Mesothelial cell of epicardium (in vitro differentiated cells): ENCODE results near the gene DLX4. TPM values are rescaled to one million over a fixed set of nuclear protein-coding genes. Genes with fewer than 3 reads are reported as not detected.
A peak's percentile ranks its signal among the peaks of the same experiment; 100 is the strongest.

Experiments used
- DNase-seq, 2 experiments: peaks; one replicate each; pipeline ENCODE4 v3.0.0; 2021; ENCODE audit warnings: low spot score in 2 of 2; ENCODE audit not compliant: unreplicated experiment in 2 of 2
- H3K27ac Mint-ChIP-seq: 2 replicates; pipeline ENCODE4 v1.8.0; 2021; ENCODE audit warnings: mixed read lengths
- H3K27me3 Mint-ChIP-seq: 2 replicates; pipeline ENCODE4 v1.8.0; 2021; ENCODE audit warnings: low read depth, mixed read lengths
- H3K36me3 Mint-ChIP-seq: 2 replicates; pipeline ENCODE4 v1.8.0; 2021; ENCODE audit warnings: mixed read lengths
- H3K4me1 Mint-ChIP-seq: 2 replicates; pipeline ENCODE4 v1.8.0; 2021; ENCODE audit warnings: mixed read lengths
- H3K4me3 Mint-ChIP-seq: 2 replicates; pipeline ENCODE4 v1.8.0; 2021; ENCODE audit warnings: mild to moderate bottlenecking, moderate library complexity, mixed read lengths
- H3K9me3 Mint-ChIP-seq: 2 replicates; pipeline ENCODE4 v1.8.0; 2021; ENCODE audit warnings: mixed read lengths
- total RNA-seq: library from RNA; stranded (reverse); gene quantifications from 3 replicates; pipeline ENCODE4 v1.2.1, GENCODE V29; 2021
- TF ChIP-seq, protein P1 (sequence below): fragments of 200-600 bp; sonication (generic); IDR thresholded peaks from one replicate; pipeline ENCODE4 v1.5.0; 2021; ENCODE audit warnings: antibody characterized with exemption; ENCODE audit not compliant: unreplicated experiment

Gene DLX4
- total RNA-seq, 1 donor from 2014 or later = 2.7 TPM

DNA sequence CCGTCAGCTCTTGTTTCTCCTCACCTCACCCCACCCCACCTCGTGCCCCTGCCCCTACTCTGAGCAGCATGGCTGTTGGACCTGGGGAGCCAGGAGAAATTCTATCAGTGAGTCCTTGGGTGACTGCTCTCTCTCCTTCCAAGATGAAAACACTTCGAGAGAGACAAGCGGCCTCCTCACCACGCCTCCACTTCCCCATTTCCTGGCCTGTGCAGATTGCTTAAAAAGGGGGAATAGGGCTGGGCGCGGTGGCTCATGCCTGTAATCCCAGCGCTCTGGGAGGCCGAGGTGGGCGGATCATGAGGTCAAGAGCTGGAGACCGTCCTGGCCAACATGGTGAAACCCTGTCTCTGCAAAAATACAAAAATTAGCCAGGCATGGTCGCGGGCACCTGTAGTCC is 9.5 kb downstream of the DLX4 start:
- Mint-ChIP-seq H3K27ac (no peak overlapping the region), H3K4me1 (peaks cover 39% of the 10 kb centered on the region), H3K4me3 (no peak overlapping the region), H3K27me3 (peaks cover 79% of the 10 kb centered on the region), H3K36me3 (no peaks in the 10 kb centered on the region), H3K9me3 (no peaks in the 10 kb centered on the region)
- DNase-seq = no peak
- TF ChIP-seq, protein P1, sequence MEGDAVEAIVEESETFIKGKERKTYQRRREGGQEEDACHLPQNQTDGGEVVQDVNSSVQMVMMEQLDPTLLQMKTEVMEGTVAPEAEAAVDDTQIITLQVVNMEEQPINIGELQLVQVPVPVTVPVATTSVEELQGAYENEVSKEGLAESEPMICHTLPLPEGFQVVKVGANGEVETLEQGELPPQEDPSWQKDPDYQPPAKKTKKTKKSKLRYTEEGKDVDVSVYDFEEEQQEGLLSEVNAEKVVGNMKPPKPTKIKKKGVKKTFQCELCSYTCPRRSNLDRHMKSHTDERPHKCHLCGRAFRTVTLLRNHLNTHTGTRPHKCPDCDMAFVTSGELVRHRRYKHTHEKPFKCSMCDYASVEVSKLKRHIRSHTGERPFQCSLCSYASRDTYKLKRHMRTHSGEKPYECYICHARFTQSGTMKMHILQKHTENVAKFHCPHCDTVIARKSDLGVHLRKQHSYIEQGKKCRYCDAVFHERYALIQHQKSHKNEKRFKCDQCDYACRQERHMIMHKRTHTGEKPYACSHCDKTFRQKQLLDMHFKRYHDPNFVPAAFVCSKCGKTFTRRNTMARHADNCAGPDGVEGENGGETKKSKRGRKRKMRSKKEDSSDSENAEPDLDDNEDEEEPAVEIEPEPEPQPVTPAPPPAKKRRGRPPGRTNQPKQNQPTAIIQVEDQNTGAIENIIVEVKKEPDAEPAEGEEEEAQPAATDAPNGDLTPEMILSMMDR = no peak

DNA sequence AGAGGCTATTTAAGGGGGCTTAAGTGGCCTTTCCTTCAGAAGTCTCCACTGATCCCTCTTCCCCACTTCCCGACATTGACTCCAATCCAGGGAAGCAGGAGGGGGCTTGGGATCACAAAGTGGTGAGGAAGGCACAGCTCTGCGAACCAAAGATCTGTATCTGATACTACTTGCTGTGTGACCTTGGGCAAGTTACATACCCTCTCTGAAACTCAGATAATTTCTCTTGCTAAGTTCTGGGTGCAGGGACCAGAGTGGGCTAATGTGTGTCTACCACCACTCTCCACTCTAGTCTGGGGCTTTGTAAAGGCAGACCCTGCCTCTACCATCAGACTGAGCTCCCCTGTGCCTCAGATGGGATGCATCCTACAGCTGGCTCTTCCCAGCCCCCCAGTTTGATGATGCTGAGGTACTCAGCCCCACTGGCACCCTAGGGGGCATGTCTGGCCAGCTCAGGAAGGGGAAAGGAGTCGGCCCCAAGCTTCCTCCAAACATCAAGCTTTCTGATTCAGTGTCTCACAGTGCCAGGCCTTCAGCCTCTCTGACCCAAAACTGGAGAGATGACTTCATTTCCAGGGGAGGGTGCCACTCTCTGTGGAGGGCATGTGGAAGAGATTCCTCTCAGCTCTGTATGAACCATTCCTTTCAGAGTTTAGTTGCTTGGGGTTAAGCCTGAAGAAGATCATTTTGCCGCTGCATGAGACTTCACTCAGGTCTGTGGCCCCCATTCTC is 10.9 kb downstream of the DLX4 start:
- Mint-ChIP-seq H3K36me3 (no peaks in the 10 kb centered on the region), H3K4me3 (no peak overlapping the region), H3K27me3 (peaks cover 64% of the 10 kb centered on the region), H3K4me1 (peaks cover 39% of the 10 kb centered on the region), H3K9me3 (no peaks in the 10 kb centered on the region), H3K27ac (no peak overlapping the region)
- TF ChIP-seq, protein P1 = no peak
- DNase-seq = no peak

DNA sequence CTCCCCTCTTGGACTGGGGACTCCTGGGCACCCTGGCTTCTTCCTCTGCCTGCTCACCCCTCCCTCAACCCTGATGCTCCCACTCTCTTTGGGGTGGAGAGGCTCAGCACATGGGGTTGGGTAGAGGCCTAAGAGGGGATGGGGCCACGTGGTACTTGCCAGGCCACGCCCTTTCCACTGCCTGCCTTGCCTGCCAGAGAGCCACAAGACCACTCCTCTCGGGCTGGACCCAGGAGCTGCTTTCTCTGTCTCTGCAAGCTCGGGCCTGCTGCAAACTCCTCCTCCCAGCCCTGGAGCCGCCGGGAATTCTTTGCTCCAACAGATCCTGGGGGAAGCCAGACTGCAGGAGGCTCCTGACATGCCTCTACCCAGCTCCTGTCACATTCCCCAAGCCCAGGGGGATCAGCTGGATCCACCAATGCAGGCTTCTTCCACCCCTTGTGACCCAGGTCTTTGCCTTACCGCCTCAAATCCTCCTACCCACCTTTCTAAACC is 11.8 kb downstream of the DLX4 start:
- TF ChIP-seq, protein P1 = no peak
- Mint-ChIP-seq H3K27ac (peak overlapping the region; percentile 56), H3K9me3 (no peaks in the 10 kb centered on the region), H3K36me3 (no peaks in the 10 kb centered on the region), H3K4me3 (no peak overlapping the region), H3K4me1 (peaks cover 34% of the 10 kb centered on the region), H3K27me3 (peaks cover 60% of the 10 kb centered on the region)
- no peak for DNase-seq

DNA sequence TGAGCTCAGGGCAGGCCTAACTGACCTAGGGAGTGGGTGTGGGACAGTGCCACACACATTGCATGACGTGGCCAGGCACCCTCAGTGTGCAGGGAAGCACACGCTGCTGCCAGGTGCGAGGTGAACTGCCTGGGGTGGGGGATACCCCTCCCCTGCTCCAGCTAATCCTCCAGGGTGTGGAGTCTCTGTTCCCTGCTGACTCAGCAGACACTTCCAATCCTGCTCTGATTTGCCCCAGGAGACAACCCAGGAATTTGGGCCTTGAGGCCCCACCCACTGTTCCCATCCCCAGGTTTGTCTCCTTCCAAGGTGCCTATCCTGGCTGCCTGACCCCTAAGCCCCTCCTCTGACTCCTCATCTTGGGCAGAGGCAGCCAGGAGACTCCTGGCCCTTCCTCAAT is 15.3 kb downstream of the DLX4 start:
- Mint-ChIP-seq H3K27ac (no peak overlapping the region), H3K4me1 (peaks cover 18% of the 10 kb centered on the region), H3K27me3 (peaks cover 34% of the 10 kb centered on the region), H3K36me3 (no peaks in the 10 kb centered on the region), H3K9me3 (no peaks in the 10 kb centered on the region), H3K4me3 (no peak overlapping the region)
- no peak for DNase-seq
- TF ChIP-seq, protein P1 = no peak

DNA sequence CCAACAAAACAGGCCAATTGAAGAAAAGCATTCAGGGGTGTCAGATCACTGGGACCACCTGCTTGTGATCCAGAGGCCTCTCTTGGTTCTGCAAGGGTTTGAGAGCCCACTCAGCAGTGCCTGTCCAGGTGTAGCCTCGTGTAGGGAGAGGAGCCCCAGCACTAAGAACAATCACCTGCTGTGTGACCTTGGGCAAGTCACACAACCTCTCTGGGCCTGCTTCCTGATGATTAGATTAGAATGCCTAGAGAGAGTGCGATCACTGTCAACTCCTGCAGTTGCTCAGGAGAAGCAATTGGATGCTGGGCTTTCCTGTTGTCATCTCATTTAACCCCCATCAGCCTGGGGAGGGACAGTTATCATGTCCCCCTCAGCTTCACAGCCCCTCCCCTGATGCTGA is 15.8 kb downstream of the DLX4 start:
- DNase-seq = no peak
- TF ChIP-seq, protein P1 = no peak
- Mint-ChIP-seq H3K9me3 (no peaks in the 10 kb centered on the region), H3K27ac (no peak overlapping the region), H3K4me1 (peaks cover 18% of the 10 kb centered on the region), H3K36me3 (no peaks in the 10 kb centered on the region), H3K27me3 (peaks cover 29% of the 10 kb centered on the region), H3K4me3 (no peak overlapping the region)
